ENCODE results near the gene CCDC184.
"Not testable (repeated sequence)": the region's sequence is repeated elsewhere in the genome, so short reads cannot be mapped to it uniquely, and the experiment has no call there.

Gene CCDC184

DNA sequence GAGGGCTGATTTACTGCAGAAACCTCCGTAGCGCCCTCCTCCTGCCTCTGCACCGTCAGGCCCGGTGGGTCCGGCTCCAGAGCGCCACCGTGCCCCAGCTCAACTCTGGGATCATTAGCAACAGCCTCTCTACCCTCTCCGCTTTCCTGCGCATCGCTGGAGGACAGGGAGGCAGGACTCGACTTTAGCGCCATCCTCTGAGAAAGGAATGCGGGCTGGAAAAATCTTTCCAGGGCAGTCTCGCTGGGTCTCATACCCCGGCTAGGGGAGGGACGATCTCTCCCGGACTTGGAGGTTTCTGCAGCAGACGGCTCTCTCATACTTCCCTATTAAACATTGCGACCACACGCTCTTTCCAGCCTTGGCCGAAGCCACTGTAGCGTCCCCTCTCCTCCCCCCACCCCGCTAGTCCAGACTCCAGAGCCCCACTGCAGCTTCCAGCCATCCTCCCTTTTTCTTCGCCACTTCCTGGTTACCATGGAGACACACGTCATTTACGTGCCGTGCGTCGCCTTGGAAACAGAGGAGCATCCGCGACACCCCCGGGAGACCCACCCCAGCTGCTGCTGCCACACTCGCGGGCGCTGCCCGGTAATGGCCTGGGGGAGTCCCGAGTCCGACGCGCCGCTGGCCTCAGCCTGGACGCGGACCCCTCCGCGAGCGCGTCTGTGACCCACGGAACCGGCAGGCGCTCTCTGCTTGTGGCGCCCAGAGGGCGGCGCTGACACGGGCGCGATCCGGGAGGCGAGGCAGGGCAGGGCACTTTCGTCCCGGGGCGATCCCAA, at the start of gene CCDC184:
CCDC184 (plus strand) TSS at position 554 of the 785 bp plus-strand sequence. CDS start 479 bp downstream, outside the sequence.
- H3K9me3 Mint-ChIP-seq = no peaks in the 10 kb centered on the region
- peak within 1 kb of the TSS; percentile 86 for H3K4me3 Mint-ChIP-seq
- H3K27ac Mint-ChIP-seq = peak within 1 kb of the TSS; percentile 68
- H3K36me3 Mint-ChIP-seq (ENCODE audit: low read depth) = no peaks in the 10 kb centered on the region
- peaks cover 32% of the 10 kb centered on the region for H3K4me1 Mint-ChIP-seq (ENCODE audit: low read depth)
- peaks cover 34% of the 10 kb centered on the region for H3K27me3 Mint-ChIP-seq

DNA sequence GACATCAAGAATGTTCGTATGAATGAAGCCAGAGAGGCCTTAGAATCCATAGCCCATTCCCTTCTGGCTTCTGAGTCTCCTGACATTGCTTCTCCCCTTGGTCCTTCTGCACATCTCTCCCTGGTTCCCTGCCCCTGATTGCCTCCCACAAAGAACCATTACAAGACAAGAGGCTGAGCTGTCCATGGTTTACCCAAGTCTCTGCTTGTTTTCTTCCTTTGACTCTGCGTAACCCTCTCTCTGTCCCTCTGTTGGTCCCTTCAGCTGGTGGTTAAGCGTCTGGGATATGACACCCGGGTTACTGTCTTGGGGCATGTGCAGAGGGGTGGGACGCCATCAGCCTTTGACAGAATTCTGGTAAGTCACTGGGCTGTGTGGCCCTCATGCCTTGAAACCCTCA, 48.4 kb upstream of the CCDC184 start:
- Mint-ChIP-seq H3K9me3 (no peaks in the 10 kb centered on the region), H3K4me3 (no peak overlapping the region), H3K27me3 (no peaks in the 10 kb centered on the region), H3K36me3 (ENCODE audit: low read depth) (peaks cover 60% of the 10 kb centered on the region), H3K27ac (no peak overlapping the region), H3K4me1 (ENCODE audit: low read depth) (no peaks in the 10 kb centered on the region)

DNA sequence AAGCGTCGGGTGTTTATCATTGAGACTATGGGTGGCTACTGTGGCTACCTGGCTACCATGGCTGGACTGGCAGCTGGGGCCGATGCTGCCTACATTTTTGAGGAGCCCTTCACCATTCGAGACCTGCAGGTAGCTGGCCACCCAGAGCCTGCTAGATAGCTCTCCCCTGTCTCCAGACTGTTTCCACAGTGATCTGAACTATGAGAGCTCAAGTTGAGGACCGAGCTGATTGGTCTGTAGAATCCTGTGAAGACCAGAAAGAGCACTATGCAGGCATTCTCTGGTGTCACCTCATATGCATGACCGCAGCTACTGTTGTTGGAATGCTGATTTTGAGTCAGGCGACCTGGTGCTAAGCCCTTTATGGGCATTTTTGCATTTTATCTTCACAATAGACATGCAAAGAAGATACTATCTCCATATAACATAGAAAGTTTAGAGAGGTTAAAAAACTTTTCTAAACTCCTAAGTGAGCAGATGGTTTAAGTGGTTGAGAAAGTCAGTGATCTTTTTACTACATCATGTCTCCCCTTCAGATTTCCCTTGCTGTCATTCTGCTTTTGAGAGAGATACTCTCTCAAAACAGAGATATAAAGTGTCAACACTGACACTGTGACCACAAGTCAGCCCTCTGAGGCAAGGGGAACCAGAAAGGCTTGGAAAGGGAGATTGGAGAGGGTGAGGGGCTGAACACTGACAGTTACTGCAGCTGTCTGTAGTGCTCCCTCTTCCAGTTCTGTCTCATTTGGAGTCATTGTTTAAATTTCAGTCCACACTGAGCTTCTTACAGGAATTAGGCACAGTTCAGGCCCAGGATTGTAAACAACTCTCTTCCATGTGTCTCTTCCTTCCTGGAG, 40.4 kb upstream of the CCDC184 start:
- H3K27ac Mint-ChIP-seq = no peak overlapping the region
- no peaks in the 10 kb centered on the region for H3K27me3 Mint-ChIP-seq
- H3K4me3 Mint-ChIP-seq = no peak overlapping the region
- no peaks in the 10 kb centered on the region for H3K9me3 Mint-ChIP-seq
- peaks cover 76% of the 10 kb centered on the region for H3K36me3 Mint-ChIP-seq (ENCODE audit: low read depth)
- no peaks in the 10 kb centered on the region for H3K4me1 Mint-ChIP-seq (ENCODE audit: low read depth)

DNA sequence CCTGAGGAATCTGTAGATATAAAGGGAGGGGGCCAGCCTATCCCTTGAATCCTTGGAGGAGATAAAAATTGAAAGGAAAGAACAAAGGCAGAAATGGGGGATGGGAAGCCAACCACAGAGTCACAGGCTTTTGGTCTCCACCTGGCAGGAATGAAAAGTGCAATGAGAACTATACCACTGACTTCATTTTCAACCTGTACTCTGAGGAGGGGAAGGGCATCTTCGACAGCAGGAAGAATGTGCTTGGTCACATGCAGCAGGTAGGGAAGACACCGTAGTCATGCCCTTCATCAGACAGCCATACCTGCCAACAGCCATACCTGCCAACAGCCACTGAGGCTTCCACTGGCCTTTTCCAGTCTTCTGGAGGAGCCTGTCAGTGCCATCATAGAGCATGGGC, 39.5 kb upstream of the CCDC184 start:
- Mint-ChIP-seq H3K4me3 (no peak overlapping the region), H3K36me3 (ENCODE audit: low read depth) (peaks cover 81% of the 10 kb centered on the region), H3K27ac (no peak overlapping the region), H3K27me3 (no peaks in the 10 kb centered on the region), H3K9me3 (no peaks in the 10 kb centered on the region), H3K4me1 (ENCODE audit: low read depth) (no peaks in the 10 kb centered on the region)

DNA sequence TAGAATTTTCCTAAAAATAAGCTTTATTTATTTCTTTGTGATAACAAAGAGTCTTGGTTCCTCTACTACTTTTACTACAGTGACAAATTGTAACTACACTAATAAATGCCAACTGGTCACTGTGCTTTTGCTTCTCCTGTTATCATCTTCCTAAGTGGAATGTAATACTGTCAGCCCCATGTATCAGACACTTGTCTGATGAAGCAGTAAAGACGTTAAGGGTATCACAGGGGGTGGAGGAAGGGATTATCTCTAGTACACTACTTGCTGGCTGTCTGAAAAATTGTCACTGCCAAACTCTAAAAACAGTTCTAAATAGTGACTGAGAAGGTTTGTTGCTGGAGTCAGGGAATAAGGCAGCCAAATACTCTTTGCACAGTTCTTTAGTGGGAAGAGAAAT, 37.5 kb upstream of the CCDC184 start:
- H3K4me3 Mint-ChIP-seq = no peak overlapping the region
- peaks cover 78% of the 10 kb centered on the region for H3K36me3 Mint-ChIP-seq (ENCODE audit: low read depth)
- no peaks in the 10 kb centered on the region for H3K27me3 Mint-ChIP-seq
- H3K4me1 Mint-ChIP-seq (ENCODE audit: low read depth) = no peaks in the 10 kb centered on the region
- no peaks in the 10 kb centered on the region for H3K9me3 Mint-ChIP-seq
- H3K27ac Mint-ChIP-seq = no peak overlapping the region

DNA sequence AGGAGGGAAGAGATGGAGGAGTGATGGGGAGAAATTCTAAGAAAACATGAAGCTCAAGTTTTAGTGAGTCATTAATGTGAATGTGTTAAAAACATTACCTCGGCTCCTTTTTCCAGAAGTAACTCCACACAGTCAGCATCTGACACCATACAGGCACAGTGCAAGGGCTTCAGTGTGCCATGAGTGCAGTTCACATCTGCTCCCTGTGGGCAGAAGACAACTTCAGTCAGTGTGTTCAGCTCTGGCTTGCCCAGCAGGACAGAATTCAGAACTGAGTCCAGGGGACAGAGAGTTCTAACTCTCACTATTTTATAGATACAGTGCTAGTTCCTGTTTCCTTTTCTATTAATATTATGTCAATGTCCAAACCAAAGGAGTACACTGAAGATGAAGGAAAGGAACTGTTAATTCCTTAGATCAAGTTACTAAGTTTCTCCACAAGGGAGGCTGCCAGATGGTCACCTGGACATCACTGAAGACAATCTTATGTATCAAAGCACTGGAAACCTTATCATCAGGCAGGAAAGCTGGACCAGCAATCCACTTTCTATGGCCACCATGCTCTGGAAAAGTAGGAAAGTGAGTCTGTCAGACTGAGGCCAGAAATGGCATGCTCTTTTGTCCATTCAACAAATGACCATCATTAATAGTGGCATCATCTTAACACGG, 32.2 kb upstream of the CCDC184 start:
- Mint-ChIP-seq H3K27ac (peak overlapping the region; percentile 63), H3K4me1 (ENCODE audit: low read depth) (peaks cover 19% of the 10 kb centered on the region), H3K4me3 (no peak overlapping the region), H3K9me3 (no peaks in the 10 kb centered on the region), H3K27me3 (no peaks in the 10 kb centered on the region), H3K36me3 (ENCODE audit: low read depth) (peaks cover 52% of the 10 kb centered on the region)

DNA sequence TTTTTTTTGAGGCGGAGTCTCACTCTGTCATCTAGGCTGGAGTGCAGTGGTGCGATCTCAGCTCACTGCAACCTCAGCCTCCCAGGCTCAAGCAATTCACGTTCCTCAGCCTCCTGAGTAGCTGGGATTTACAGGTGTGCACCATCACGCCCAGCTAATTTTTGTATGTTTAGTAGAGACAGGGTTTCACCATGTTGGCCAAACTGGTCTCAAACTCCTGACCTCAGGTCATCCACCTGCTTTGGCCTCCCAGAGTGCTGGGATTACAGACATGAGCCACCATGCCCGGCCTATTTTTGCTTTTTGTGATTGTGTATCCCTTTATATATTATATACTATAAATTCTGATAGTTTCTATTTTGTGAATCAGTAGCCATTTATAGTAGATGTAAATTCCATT, 27.7 kb upstream of the CCDC184 start:
- peaks cover 42% of the 10 kb centered on the region for H3K4me1 Mint-ChIP-seq (ENCODE audit: low read depth)
- H3K36me3 Mint-ChIP-seq (ENCODE audit: low read depth) = peaks cover 19% of the 10 kb centered on the region
- not testable (repeated sequence) for H3K27ac Mint-ChIP-seq, H3K9me3 Mint-ChIP-seq, H3K27me3 Mint-ChIP-seq, H3K4me3 Mint-ChIP-seq

DNA sequence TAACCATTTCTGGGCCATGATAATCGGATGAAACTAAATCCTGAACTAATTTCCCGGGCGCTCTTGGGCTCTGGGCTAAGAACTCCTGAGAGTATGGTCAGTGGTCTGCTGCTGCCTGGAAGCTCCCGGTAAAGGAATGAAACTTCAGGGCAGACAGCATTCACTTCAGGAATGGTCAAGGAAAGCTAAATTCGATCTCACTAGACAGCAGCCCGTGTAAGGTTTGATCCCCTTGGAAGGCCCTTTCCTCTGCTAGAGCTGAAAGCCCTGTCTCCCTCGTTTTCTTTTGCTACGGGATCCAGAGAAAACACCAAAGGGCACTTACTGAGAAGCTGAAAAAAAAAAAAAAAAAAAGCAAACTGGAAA, 26.8 kb upstream of the CCDC184 start:
- Mint-ChIP-seq H3K9me3 (no peaks in the 10 kb centered on the region), H3K36me3 (ENCODE audit: low read depth) (peaks cover 18% of the 10 kb centered on the region), H3K27ac (peak overlapping the region; percentile 97), H3K4me1 (ENCODE audit: low read depth) (peaks cover 42% of the 10 kb centered on the region), H3K27me3 (no peaks in the 10 kb centered on the region), H3K4me3 (peak overlapping the region; percentile 98)

DNA sequence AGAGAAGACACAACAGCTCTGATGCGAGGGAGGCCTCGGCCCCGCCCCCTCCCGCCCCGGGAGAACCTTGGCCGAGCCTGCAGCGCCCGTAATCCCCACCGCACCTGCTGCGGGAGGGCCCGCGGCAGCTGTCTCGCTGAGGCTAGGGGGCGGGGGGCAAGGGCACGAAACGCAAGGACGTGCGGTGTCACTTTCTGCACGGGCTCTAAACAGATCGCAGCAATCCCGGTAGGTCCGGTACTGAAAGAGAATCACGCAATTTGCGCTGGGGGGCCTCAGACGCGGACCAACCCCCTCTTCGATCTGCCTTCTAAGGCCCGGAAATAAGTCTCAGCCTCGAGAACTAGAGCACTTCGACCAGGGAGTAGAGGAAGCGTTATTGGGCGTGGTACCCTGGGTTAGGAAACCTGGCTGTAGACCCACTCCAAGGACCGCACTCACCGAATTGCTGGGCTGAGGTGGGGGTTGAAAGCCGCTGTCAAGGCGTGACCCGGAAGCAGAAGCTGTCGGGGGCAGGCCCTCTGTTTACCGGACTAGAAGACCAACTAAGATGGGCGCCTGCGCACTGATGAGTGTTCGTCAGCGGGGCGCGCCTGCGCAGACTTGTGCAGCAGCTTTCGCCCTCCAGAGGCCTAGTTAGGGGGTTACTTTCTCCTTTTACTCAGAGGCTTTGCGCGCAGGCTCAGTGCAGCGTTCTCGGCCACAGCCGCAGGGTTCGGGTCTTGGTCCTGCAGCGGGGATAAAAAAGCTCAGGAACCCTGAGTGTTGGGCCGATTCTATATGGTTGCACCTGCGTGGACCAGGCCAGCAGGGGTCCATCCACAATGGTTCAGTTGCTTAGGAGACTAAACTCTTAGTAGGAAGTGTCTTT, 26.2 kb upstream of the CCDC184 start, which contains the start of gene ASB8:
ASB8 (minus strand) TSS at position 498 of the 871 bp plus-strand sequence. CDS start 4,019 bp downstream, outside the sequence.
- Mint-ChIP-seq H3K36me3 (ENCODE audit: low read depth) (peaks cover 15% of the 10 kb centered on the region), H3K4me1 (ENCODE audit: low read depth) (peaks cover 39% of the 10 kb centered on the region), H3K9me3 (no peaks in the 10 kb centered on the region), H3K27ac (peak within 1 kb of the TSS; percentile 97), H3K4me3 (peak within 1 kb of the TSS; percentile 98), H3K27me3 (no peaks in the 10 kb centered on the region)

DNA sequence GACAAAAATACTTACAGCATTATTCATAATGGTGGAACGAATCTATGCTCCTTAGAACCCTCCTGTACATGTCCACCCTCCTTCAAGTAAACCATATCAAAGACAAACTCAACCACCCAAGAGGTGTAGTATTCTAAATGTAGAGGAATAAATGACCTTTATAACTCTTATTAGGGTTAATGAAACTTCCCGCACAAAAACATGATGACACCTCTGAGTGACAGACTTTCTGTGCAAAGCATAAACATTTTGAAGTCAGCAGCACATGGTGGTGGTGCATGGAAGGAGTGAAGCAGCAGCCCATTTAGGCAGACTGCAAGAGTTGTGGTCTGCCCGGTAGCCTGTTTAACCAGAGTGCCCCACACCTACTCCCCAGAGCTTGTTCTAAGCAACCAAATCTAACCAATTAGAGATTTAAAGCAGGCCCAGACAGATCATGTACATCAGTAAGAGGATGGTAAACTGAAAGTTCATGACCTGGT, 25.5 kb upstream of the CCDC184 start:
- Mint-ChIP-seq H3K27ac (peak overlapping the region; percentile 97), H3K4me1 (ENCODE audit: low read depth) (peaks cover 33% of the 10 kb centered on the region), H3K9me3 (no peaks in the 10 kb centered on the region), H3K36me3 (ENCODE audit: low read depth) (peaks cover 9% of the 10 kb centered on the region), H3K27me3 (no peaks in the 10 kb centered on the region), H3K4me3 (peak overlapping the region; percentile 98)

DNA sequence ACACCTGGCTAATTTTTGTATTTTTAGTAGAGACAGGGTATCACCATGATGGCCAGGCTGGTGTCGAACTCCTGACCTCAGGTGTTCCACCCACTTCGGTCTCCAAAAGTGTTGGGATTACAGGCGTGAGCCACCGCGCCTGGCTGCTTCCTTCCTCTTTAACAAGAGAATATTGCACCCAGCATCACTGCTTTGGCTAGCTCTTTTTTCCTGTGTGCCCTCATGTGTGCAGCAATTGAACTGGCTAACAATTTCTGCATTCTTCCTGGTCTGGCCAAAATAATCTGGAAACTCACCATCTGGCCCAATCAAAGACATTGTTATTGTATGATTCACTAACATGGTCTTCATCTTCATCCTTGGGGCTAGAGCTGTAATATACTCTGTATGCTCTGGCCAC, 23.4 kb upstream of the CCDC184 start:
- peaks cover 2% of the 10 kb centered on the region for H3K27me3 Mint-ChIP-seq
- H3K4me3 Mint-ChIP-seq = no peak overlapping the region
- no peaks in the 10 kb centered on the region for H3K9me3 Mint-ChIP-seq
- no peak overlapping the region for H3K27ac Mint-ChIP-seq
- H3K4me1 Mint-ChIP-seq (ENCODE audit: low read depth) = peaks cover 25% of the 10 kb centered on the region
- no peaks in the 10 kb centered on the region for H3K36me3 Mint-ChIP-seq (ENCODE audit: low read depth)

DNA sequence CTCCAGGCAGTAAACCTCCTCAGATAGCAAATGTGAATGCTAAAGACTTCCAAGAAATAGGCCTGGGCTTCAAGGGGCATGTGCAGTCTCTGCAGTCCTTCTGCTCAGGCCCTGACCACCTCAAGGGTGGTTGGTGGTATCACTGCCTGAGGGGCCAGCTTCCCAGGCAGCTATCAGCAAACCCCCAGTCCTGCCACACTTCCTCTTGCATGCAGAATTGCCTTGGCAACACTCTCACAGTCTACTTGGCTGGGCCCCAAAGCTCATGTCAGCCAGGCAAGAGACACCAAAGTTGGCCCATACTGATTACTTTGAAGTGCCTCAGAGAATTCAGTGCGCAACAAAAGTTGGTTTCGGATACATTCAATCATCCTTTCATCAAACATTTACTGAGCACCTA, 22.6 kb upstream of the CCDC184 start:
- no peak overlapping the region for H3K4me3 Mint-ChIP-seq
- peaks cover 25% of the 10 kb centered on the region for H3K4me1 Mint-ChIP-seq (ENCODE audit: low read depth)
- H3K36me3 Mint-ChIP-seq (ENCODE audit: low read depth) = no peaks in the 10 kb centered on the region

DNA sequence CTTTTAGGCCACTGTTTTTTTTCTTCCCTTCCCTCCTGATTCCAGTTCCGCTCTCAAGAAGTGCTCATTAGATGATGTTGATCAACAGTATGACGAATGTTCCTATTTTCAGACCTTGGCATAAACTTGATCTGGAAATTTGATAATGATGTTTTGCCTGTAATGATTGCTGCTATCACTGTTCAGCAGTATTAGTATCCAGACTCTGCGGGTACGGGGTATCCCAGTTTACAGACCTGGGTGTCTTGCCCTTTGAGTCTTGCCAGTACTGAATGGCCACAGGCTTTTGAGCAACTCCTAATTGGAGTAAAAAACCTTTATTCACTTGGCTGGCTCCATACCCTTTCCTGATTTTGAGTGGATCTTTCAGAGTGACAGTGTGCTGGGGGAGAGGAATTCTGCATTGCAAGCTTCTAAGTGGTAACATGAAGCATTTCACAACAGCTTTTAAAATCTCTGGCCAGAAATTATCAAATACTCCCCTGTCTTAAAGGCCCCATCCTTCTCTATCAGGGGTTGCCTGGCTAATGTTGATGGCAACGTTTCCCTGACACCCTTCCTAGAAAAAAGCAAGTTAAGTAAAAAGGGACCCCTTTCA, 20.2 kb upstream of the CCDC184 start:
- Mint-ChIP-seq H3K27ac (no peak overlapping the region), H3K36me3 (ENCODE audit: low read depth) (no peaks in the 10 kb centered on the region), H3K4me3 (no peak overlapping the region), H3K27me3 (peaks cover 11% of the 10 kb centered on the region), H3K4me1 (ENCODE audit: low read depth) (peaks cover 5% of the 10 kb centered on the region), H3K9me3 (no peaks in the 10 kb centered on the region)

More for the DNA sequence above, 22.6 kb upstream of the CCDC184 start:
- no peak overlapping the region for H3K27ac Mint-ChIP-seq
- H3K27me3 Mint-ChIP-seq = peaks cover 5% of the 10 kb centered on the region
- H3K9me3 Mint-ChIP-seq = no peaks in the 10 kb centered on the region

DNA sequence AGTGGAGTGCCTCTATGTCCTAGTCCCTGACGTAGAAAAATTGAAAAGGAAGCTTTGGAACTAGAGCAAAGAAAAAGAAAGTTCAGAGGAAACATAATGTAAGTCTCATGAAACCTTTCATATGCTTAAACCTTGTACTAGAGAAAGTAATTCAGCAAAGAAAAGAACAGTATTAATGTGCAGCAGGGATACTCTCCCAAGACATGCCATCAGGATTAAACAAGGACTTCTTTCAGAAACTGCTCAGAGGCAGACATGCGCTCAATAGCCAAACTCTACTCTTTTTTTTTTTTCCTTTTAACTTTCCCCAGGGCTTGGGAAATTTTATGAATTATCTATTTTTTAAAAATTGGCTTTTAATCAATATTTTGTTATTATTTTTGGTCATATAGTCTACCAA, 19.0 kb upstream of the CCDC184 start:
- H3K4me1 Mint-ChIP-seq (ENCODE audit: low read depth) = no peaks in the 10 kb centered on the region
- H3K9me3 Mint-ChIP-seq = no peaks in the 10 kb centered on the region
- no peaks in the 10 kb centered on the region for H3K36me3 Mint-ChIP-seq (ENCODE audit: low read depth)
- H3K4me3 Mint-ChIP-seq = no peak overlapping the region
- no peak overlapping the region for H3K27ac Mint-ChIP-seq
- H3K27me3 Mint-ChIP-seq = peaks cover 11% of the 10 kb centered on the region
